ENCODE data around the gene SUCLG2. TPM values are rescaled to one million over a fixed set of nuclear protein-coding genes. Genes with fewer than 3 reads are reported as not detected.

Gene SUCLG2
- total RNA-seq, 1 donor from 2014 or later = 33.2 TPM

DNA sequence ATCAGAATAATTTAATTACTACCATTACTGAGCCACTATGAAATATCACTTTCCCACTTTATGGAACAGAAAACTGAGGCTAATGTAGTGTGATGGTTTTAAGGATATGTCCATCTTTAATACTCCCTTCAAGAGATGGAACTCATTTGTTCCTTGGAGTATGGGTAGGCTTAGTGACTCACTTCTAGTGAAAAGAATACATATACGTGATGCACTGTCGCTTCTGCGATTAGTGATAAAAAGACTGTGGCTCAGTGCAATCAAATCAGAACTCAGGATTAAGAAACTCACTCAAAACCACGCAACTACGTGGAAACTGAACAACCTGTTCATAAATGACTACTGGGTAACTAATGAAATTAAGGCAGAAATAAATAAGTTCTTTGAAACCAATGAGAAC, 216.6 kb downstream of the SUCLG2 start:
- no peak for DNase-seq

DNA sequence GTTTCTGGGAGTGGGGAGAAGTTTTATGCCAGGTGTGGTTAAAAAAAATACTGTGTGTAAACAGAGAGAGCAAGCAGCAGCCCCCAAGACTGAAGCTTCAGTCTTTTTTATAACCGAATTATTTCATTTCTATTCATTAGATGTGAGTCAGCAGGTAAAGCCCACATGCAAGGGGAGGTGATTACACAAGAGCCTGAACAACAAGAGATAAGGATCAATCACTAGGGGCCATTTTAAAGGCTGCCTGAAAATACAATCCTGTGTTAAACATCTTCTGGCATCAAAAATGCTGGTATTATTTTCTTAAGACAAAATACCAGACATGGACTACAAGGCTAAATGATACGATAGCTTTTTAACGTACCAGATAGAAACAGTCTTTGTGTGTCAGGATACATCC, 217.3 kb downstream of the SUCLG2 start:
- no peak for DNase-seq

DNA sequence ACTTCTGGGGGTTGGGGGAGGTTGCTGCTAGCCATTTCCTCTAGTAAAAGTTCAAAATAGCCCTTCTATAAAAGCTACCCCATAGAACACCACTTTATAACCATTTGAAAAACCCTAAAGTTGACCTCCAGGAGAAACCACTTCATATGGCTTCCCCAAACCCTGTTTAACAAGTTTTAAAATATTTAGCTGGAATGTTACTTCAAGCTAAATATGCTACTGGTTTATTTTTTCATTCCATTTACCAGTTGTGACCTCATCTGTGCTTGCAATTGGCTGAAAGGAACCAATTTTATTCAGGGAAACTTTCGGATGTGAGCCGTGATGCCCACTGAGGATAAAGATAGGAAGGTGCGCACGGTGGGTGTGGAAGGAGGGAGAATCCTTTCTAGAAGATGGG, 221.3 kb downstream of the SUCLG2 start:
- DNase-seq = no peak

DNA sequence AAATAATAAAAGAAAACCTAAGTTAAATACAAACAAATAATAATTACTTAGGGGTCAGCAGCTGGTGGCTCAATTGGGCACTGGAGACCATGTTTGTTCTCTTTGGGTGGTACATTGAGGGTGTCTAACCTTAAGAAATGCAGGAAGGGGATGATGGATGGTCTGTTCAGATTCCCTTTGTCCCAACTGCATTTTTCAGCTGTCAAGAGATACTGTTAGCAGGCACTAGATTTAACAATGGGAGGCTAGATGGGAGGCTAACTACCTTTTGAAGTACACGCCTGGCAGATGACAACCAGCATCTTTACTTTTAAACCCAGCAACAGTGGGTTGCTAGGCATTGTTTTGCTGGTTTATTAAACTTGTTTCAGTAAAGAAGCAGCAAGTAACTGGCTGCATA, 222.5 kb downstream of the SUCLG2 start:
- DNase-seq = no peak

DNA sequence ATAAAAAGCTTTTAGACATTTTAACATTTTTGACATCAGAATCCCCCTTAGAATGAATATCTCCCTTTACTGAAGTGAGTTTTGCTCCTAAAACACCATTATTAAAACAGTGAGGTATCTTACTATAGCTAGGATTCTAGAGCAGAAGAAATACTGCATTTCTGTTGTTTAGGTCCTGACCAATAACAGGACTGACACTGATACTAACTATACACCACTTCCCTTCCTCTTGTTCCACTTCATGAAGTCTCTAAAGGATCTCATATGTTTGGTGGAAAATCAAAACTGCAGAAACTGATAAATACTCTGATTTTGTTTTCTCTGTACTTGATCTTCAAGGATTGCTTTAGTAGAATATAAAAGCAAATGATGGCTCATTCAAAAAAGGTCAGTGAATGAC, 230.7 kb downstream of the SUCLG2 start:
- no peak for DNase-seq

DNA sequence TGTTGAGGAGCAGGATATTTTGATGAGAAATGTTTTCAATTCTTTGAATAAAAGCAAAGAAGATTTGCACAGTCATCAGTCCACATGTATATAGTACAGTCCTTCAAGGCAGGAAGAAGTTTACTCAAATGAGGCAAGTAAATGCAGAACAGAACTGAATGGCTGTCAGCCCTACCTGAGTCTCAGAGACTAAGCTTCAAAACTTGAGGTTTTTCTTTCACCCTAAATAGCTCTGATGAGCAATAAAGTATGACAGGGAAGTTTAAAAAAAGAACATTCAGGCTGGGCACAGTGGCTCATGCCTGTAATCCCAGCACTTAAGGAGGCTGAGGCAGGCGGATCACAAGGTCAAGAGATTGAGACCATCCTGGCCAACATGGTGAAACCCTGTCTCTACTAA, 232.5 kb downstream of the SUCLG2 start:
- DNase-seq = no peak

DNA sequence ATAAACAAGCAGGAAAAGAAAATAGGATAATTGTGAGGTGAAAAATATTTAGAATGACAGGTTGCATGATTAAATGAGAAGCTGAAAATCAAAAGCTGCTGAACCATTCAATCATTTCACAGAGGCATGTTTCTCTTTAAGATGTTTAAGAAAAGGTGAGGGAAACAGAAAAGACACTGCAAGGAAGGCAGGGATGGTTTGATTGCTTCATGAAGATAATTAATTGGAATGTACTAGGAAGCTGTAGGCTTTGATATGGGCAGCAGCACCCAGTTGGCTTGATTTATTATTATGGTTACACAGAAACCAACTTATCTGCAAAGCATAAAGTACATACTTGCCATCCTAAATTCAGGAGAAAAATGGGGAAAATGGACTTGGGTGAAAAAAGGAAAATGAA, 234.6 kb downstream of the SUCLG2 start:
- DNase-seq = no peak

DNA sequence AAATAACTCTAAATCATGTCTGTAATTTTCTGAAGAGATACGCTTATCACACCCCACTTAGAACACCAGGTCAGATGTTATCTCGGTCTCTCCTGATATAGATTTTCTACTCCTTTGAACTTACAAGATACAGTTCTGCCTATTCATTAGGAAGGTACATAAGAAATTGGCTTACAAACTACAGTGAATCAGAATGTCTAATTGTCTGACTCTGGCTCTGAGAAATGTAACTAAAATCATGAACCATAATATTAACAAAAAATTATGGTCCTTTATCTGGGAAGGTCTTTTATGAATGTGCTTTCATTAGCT, 235.2 kb downstream of the SUCLG2 start:
- DNase-seq = no peak

DNA sequence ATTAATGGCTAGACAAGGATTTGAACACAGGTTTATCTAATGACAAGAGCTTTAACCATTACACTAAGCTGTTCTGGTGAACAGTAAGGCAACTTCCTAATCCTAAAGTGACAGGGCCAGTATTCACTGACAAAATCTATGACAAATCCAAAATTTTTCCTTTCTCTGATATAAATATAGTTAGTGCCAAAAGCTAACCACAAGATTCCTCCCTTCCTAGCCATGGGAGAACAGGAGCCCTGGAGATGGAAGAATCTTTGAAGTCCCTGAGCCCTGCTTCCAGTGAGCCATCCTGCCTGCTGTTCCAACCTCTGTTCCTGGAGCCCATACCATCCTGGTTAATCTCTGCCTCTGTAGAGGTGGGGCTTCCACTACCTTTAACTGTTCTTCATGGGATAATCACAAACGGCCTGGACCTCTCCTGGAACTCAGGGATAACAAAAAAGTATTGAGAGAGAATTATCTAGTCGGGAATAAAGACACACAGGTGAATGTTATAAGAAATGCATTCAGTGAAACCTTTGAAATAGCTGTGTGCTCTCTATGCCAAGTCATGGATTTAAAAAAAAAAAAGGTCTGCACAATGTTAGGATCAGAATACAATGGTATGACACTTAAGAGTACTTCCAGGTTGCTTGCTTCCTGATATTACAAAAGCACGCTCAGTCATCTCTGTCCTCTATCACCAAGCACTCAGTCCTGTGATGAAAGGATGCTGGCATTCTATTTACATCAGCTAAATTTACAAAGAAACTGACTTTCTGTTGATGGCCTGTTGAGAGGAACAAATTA, 235.8 kb downstream of the SUCLG2 start:
- DNase-seq = no peak

DNA sequence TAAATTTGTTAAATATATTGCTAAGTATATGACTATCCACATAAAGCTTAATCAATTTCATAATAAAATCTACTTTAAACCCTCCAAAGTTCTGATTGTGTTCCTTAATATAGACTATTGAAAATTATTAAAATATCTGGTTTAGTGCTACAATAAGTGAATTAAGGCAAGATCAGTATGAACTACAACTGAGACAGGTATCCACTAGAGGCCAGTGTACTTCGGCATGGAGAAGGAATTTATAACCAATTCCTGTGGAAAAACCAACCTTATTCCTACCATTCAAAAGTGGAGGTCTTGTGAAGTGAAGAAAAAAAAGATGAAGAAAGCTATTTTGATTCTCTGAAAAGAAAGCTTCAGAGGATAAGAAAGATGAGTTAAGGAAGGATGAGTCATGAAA, 237.7 kb downstream of the SUCLG2 start:
- DNase-seq = peak; percentile 10

DNA sequence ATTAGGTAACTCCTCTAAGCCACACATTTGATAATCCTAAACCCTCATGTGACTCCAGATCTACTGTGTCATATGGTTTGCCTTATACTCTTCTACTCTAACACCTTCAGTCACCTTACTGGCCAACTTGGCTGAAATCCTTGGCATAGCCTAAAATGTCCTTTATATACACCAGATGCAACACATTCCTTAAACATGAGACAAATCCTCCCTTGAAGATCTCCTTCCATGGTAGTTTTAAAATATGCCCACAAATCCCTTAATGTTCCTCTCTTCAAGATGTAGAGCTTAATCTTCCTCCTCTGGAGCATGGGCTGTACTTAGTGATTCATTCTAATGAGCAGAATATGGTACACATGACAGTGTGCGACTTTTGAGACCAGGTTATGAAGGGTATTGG, 238.9 kb downstream of the SUCLG2 start:
- no peak for DNase-seq

DNA sequence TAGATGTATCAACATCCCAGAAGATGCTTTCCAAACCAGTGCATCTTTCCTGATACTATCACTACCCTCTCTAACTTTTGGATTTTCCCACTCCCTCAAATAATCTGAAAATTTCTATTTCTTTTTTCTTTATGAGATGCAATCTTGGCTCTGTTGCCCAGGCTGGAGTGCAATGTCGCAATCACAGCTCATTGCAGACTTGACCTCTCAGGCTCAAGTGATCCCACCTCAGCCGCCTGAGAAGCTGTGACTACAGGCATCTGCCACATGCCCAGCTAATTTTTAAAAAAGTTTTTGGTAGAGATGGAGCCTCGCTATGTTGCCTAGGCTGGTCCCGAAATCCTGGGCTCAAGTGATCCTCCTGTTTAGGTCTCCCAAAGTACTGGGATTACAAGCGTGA, 239.7 kb downstream of the SUCLG2 start:
- no peak for DNase-seq

DNA sequence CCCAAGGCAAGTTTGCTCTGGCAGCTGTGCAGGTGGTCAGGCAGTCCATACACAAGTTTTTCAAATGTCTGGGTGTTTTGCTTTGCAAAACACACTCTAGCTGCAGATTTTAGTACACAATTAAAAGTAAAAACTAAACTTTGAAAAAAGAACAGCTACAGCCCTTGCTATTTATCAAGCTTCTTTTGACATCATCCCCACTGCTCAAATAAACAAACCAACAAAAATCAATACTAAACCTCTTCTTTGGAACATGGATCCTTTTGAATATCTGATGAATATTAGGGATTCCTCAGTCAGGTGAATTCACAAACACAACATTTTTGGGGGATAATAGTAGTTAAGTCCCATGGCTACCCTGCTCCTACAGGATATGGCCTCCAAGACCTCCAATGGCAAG, 249.2 kb downstream of the SUCLG2 start:
- DNase-seq = no peak

DNA sequence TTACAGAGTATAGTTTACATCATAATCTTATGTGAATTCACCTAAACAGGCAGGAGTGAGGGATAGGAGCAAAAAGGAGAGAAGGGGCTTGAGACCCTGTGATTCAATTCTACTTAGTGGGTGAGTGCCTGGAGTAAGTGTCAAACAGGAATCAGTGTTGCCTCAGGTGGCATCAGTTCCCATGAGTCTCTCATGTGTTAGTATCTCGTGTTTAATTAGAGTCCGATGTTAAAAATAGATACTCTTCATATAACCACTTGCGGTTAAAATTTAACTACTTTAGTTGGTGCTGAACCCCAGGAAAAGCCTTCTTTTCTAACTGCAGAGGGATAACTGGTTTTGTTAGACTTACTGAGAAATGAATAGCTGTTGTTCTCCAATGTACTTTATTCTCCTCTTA, 251.5 kb downstream of the SUCLG2 start:
- DNase-seq = no peak

DNA sequence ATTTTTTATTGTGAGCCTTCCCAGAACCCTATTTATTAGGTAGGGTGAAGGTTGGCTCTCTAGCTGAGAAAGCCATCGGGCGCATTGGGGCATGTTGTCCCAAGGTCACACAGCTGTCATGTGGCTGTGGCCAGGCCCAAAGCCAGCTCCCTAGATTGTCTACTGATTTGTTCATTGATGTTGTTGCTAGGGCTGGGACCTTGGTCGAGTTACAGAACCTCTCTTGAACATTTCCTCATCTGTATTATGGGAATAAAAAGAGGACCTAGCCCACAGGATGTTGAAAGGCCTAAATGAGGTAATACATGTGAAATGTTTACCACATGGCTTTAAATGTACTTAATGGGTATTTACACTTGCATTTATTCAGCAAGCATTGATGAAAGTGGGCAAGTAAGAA, 252.5 kb downstream of the SUCLG2 start:
- no peak for DNase-seq

DNA sequence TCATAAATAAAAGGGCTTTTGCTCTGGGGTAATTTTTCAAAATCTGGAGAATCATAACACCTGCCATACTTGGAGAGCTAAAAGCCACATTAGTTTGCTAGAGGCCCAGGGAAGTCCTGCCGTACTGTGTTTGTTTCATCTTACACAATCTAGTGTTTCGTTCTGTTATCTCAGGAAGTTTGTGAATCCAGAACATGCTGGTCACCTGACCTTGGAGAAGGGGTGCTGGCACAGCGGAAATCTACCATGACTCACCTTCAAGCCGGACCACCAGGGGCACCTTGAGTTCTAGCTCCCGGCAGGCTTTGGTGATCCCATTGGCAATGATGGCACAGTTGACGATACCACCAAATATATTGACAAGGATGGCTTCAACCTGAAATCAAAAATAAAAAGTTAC, 253.9 kb downstream of the SUCLG2 start:
- DNase-seq = no peak

DNA sequence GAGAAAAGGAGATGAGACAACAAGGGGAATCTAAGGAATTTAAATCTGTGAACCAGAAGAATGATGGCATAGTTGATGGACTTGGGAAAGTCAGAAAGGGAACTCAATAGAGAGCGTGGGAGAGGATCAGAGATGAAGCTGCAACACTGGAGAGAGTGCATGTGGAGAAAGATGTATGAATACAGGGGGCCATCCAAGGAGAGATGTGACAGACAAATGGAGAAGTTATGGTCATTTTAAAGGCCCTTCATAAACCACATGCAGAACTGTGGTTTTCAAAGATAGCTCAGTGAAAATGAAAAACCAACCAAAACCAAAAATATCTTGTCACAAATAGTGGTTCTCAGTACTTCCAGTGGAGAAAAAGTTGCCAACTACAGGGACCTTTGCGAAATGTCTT, 265.2 kb downstream of the SUCLG2 start:
- DNase-seq = no peak

DNA sequence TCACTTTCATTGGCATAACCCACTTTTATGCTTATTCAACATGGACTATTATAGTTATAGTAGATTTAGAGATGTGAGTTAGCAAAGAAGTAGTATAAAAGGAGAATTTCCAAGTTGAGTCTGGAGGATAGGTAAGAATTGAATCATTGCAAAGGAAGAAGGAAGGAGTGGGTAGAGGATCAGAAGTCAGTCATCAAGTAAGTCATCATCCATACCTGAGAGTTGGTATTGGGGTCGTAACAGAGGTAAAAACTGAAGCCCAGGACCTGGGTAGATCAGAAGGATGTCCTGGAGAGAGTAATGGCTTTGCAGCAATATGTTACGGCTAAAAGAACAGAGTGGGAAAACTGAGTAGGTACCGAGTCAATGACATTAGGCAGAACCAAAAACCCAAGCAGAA, 265.7 kb downstream of the SUCLG2 start:
- no peak for DNase-seq

DNA sequence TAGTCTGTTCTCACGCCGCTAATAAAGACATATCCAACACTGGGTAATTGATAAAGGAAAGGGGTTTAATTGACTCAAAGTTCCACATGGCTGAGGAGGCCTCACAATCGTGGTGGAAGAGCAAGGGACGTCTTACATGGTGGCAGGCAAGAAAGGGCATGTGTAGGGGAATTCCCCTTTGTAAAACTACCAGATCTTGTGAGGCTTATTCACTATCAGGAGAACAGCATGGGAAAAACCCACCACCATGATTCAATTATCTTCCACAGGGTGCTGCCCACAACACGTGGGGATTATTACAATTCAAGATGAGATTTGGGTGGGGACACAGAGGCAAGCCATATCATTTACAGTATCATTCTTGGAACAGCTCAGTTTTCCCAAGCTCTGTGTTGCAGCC, 268.0 kb downstream of the SUCLG2 start:
- DNase-seq = no peak

DNA sequence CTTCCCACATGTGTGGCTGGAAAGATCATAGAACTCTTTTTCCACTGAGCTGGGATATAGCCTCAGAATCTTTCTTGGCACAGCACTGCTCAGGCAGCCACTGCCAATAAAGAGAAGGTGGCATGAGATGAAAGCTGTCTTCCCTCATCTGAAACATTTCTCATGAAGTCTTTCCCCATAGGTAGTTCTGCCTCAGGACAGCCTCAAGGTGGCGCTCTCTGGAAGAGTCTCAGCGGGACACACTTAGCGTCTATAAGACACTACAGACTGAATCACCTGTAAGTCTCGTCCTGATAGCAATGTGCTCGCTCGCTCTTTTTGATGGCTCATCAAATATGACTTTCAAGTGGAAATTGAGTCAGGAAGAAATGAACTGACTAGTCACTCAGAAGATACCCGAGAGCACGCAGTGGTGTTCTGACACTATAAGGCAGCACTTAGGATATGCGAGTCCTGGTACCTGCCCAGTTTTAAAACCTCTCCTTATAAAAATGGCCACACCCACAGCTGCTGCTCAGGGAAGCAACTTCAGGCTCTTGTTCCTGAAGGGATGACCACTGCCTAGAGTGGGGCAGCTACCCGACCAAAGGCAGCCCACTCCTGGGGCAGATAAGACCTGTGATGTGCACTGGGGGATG, 269.5 kb downstream of the SUCLG2 start:
- peak; percentile 78 for DNase-seq

DNA sequence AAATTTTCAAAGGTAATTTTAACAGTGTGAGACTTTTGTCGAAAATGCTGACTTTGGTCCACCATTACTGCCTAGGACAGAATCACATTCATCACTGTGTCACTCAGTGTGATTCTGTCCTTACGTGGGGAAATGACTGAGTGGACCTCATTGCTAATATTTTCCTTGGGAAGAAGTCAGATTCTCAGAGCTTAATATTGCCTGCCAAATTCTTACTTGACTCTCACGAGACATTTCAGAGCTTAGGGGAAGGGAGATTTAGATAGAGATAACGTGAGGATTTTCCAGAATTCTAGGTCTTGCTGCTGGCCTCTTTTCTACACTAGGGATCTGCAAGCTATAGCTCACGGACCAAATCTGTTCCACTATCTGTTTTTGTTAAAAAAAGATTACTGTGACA, 270.4 kb downstream of the SUCLG2 start:
- DNase-seq = no peak

DNA sequence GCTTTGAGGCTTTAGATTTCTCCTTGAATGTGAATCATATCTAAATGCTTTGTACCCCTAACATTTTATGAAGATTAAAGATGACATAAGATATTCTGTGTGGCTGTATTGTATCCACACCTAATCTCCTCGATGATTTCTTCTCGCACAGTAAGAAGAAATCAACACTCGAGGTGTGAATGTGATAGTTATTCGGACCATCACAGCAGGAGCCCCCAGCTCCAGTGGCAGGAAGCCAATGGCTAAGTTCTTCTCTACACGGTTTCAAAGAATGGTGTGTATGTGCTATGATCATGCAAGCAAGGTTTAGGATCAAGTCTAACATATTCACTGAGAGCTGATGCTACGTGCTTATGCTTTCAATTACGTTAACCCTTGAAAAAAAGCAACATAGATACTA, 271.0 kb downstream of the SUCLG2 start:
- no peak for DNase-seq

DNA sequence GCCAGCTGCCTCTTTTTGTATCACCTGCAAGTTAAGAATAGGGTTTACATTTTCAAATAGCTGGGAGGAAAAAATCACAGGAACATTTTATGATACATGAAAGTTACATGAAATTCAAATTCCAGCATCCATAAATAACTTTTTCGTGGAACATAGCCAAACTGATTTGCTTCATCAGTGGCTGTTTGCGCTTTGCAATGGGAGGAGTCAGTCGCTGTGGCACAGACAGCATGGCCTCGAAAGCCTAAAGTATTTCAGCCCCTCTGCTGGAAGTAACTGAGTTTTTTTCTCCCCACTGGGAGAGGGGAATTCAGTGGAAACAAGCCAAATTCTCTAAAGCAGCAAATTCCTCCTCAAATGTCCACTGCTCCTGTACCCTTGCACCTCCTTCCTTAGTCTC, 271.9 kb downstream of the SUCLG2 start:
- no peak for DNase-seq

DNA sequence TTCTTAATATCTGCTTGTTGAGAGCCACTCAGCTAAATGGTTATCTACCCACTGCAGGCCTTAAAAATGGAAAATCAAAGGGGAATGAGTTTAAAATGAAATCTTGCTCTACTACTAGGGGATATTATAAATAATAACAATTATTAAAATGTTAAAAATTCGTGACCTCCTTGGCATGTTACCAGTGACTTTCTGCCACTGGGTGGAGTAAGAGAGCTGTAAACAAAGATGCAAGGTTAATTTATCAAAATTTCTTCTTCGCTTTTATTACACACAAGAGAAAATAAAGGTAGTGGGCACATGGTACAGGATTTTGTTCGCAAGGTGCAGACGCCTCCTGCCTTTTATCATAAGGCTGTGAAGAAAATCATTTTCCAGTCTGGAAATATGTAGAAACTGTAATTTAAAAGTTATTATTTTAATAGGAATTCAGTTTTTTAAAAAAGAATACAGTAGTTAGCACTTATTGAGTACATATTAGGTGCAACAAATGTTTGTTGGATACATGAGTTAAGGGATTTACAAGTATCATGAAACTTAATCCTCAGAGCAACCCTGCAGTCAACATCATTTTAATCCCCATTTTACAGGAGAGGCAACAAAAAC, 272.6 kb downstream of the SUCLG2 start:
- peak; percentile 69 for DNase-seq

DNA sequence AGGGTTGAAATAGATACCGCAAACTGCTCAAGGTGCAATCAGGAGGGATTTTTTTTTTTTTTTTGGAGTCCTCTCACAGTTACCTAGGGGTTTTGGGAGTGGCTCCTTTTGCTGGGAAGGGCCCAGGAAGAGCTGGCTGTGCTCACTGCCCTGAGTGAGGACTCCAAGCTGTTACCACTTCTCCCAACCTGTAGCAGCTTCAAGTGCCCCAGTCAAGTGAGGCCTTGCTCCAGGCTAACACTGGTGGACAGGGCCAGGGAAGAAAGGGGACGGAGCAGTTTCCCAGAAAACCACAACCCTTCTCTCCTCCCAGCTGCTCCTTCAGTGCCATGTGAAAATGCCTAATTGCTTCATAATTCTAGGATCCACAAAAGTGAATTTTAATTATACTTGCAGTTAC, 274.3 kb downstream of the SUCLG2 start:
- DNase-seq = no peak

Data from dermis blood vessel endothelial cell (primary cell).